Liver (tissue), 3 donors: ENCODE results near the gene BEND7.

Experiments
- ATF3 ChIP-seq: IDR thresholded peaks from 2 replicates; pipeline ENCODE4 v1.6.1; 2016; ENCODE audit warnings: antibody characterized with exemption
- CTCF ChIP-seq: fragments of 150-350 bp; IDR thresholded peaks from 2 replicates; pipeline ENCODE4 v1.5.1; 2017; ENCODE audit warnings: improper control_type of control experiment, low read depth, low read length; ENCODE audit not compliant: missing input control
- EGR1 ChIP-seq, 2 donors: IDR thresholded peaks; 2 replicates each; pipeline ENCODE4 v1.6.1; 2016 to 2018; ENCODE audit warnings: antibody characterized with exemption in 2 of 2, low read depth in 2 of 2
- FOXA1 ChIP-seq: IDR thresholded peaks from 2 replicates; pipeline ENCODE4 v1.6.1; 2016; ENCODE audit warnings: antibody characterized with exemption
- GABPA ChIP-seq, 2 donors: IDR thresholded peaks in 1 of 2; conservative IDR thresholded peaks in 1 of 2; 2 replicates each; pipeline ENCODE4 v1.6.1; 2016; ENCODE audit warnings: antibody characterized with exemption in 2 of 2, mild to moderate bottlenecking in 1 of 2, moderate library complexity in 1 of 2
- JUND ChIP-seq, 2 donors: IDR thresholded peaks; 2 replicates each; pipeline ENCODE4 v1.6.1; 2016; ENCODE audit warnings: antibody characterized with exemption in 2 of 2
- NR2F2 ChIP-seq: IDR thresholded peaks from 2 replicates; pipeline ENCODE4 v1.6.1; 2016; ENCODE audit warnings: antibody characterized with exemption
- RAD21 ChIP-seq, 2 donors: IDR thresholded peaks; 2 replicates each; pipeline ENCODE4 v1.6.1; 2016; ENCODE audit warnings: antibody characterized with exemption in 2 of 2, mild to moderate bottlenecking in 2 of 2
- REST ChIP-seq: IDR thresholded peaks from 2 replicates; pipeline ENCODE4 v1.6.1; 2016; ENCODE audit warnings: antibody characterized with exemption, mild to moderate bottlenecking
- RXRA ChIP-seq, 2 donors: IDR thresholded peaks; 2 replicates each; pipeline ENCODE4 v1.6.1; 2017 to 2018; ENCODE audit warnings: antibody characterized with exemption in 2 of 2, mild to moderate bottlenecking in 1 of 2
- SP1 ChIP-seq: IDR thresholded peaks from 2 replicates; pipeline ENCODE4 v1.6.1; 2018; ENCODE audit warnings: antibody characterized with exemption, mild to moderate bottlenecking
- TAF1 ChIP-seq: conservative IDR thresholded peaks from 2 replicates; pipeline ENCODE4 v1.6.1; 2016; ENCODE audit warnings: antibody characterized with exemption, mild to moderate bottlenecking
- ZBTB33 ChIP-seq: IDR thresholded peaks from 2 replicates; pipeline ENCODE4 v1.6.1; 2016; ENCODE audit warnings: antibody characterized with exemption
- donor health status: healthy.
- donor health status: healthy.

GRCh38 chr10:13555884-13556510 lies 27.2 kb upstream of the BEND7 start:
- no peak for TF ChIP-seq FOXA1
- no peak for TF ChIP-seq GABPA (IDR thresholded peaks at IDR 0.05 in 1 of 2, conservative IDR thresholded peaks at IDR 0.05 in 1 of 2)
- no peak for TF ChIP-seq CTCF
- no peak for TF ChIP-seq TAF1
- no peak for TF ChIP-seq RAD21 (IDR thresholded peaks at IDR 0.05)
- TF ChIP-seq ATF3: no peak
- TF ChIP-seq JUND (IDR thresholded peaks at IDR 0.05): no peak
- no peak for TF ChIP-seq REST
- no peak for TF ChIP-seq ZBTB33
- no peak for TF ChIP-seq NR2F2
- TF ChIP-seq RXRA (IDR thresholded peaks at IDR 0.05): no peak
- no peak for TF ChIP-seq SP1
- TF ChIP-seq EGR1 (IDR thresholded peaks at IDR 0.05; ENCODE audit: low read depth in 2 of 2): no peak
